OCI-LY3 (cell line): Measurements from ENCODE around the gene REPS1.

Experiments used
- H2AFZ ChIP-seq: fragments of 200-600, 300-600 bp; shearing (Covaris generic); 2 replicates; pipeline ENCODE4 v1.6.0; 2014; ENCODE audit warnings: antibody characterized with exemption, low read depth, low read length
- H3K27ac ChIP-seq: fragments of 200-600, 300-600 bp; sonication (generic); 2 replicates; pipeline ENCODE4 v1.5.1; 2014; ENCODE audit warnings: mild to moderate bottlenecking, low read length, moderate library complexity, mixed read lengths
- H3K27me3 ChIP-seq: fragments of 200-600, 300-600 bp; sonication (generic); 2 replicates; pipeline ENCODE4 v1.6.1; 2014; ENCODE audit warnings: low read depth, low read length, mixed read lengths
- H3K36me3 ChIP-seq: fragments of 200-600, 300-600 bp; sonication (generic); replicated peaks from 2 replicates; pipeline ENCODE3; 2014; ENCODE audit warnings: low read depth, low read length, mixed read lengths
- H3K4me1 ChIP-seq: fragments of 300-600, 200-600 bp; sonication (generic); 2 replicates; pipeline ENCODE4 v1.6.1; 2014; ENCODE audit warnings: low read length, mixed read lengths
- H3K4me2 ChIP-seq: fragments of 200-600, 300-600 bp; sonication (generic); 2 replicates; pipeline ENCODE4 v1.6.1; 2014; ENCODE audit warnings: low read length, mixed read lengths
- H3K4me3 ChIP-seq: fragments of 300-600, 200-600 bp; sonication (generic); 2 replicates; pipeline ENCODE4 v1.5.1; 2014; ENCODE audit warnings: antibody characterized with exemption, mild to moderate bottlenecking, low read length, moderate library complexity
- H3K79me2 ChIP-seq: fragments of 300-600, 200-600 bp; shearing (Covaris generic); 2 replicates; pipeline ENCODE4 v1.6.1; 2014; ENCODE audit warnings: mild to moderate bottlenecking, low read length, mixed read lengths
- H3K9ac ChIP-seq: fragments of 300-600, 200-600 bp; shearing (Covaris generic); 2 replicates; pipeline ENCODE4 v1.6.0; 2014; ENCODE audit warnings: mild to moderate bottlenecking, low read length, moderate library complexity
- H3K9me3 ChIP-seq: fragments of 200-600, 300-600 bp; shearing (Covaris generic); 2 replicates; pipeline ENCODE4 v1.6.1; 2014; ENCODE audit warnings: low read length, mixed read lengths; ENCODE audit not compliant: insufficient read depth
- H4K20me1 ChIP-seq: fragments of 200-600, 300-600 bp; sonication (generic); 2 replicates; pipeline ENCODE4 v1.6.1; 2016; ENCODE audit warnings: low read length, mixed read lengths; ENCODE audit not compliant: insufficient read depth
- EZH2phosphoT487 ChIP-seq: fragments of 200-600 bp; shearing (Covaris generic); IDR thresholded peaks from 2 replicates; pipeline ENCODE4 v1.6.1; 2018; ENCODE audit warnings: antibody characterized with exemption, mixed run types, low read depth
- TF ChIP-seq, protein P1 (sequence below): fragments of 200-600, 300-600 bp; sonication (generic); IDR thresholded peaks from 2 replicates; pipeline ENCODE4 v1.5.1; 2014; ENCODE audit warnings: antibody characterized with exemption, low read length, low read depth

REPS1 gene

DNA sequence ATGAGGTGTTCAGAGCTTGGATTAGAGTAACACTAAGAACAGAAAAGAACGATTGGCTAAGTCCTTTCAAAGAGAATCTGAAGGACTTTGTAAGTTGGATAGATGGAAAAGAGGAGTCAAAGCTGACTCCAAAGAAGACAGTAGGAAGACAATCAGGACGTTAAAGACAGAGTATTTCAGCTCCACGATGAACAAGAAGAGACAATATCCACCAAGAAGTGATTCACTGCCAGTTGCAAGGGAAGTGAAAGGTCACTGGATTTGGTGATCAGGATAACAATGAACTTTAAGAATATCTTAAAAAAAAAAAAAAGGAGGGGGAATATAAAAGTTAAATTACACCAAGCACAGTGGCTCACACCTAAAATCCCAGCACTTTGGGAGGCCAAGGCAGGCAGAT, 17.9 kb downstream of the REPS1 start:
- Histone ChIP-seq H3K36me3 (no peaks in the 10 kb centered on the region), H3K4me2 (no peak overlapping the region), H3K4me1 (no peaks in the 10 kb centered on the region), H3K4me3 (no peak overlapping the region), H3K9ac (no peak overlapping the region), H3K79me2 (peaks cover 88% of the 10 kb centered on the region), H2AFZ (no peak overlapping the region), H3K27me3 (no peaks in the 10 kb centered on the region), H4K20me1 (peaks cover 41% of the 10 kb centered on the region), H3K27ac (no peak overlapping the region), H3K9me3 (no peaks in the 10 kb centered on the region)
- TF ChIP-seq EZH2phosphoT487, result no peak
- TF ChIP-seq, protein P1, sequence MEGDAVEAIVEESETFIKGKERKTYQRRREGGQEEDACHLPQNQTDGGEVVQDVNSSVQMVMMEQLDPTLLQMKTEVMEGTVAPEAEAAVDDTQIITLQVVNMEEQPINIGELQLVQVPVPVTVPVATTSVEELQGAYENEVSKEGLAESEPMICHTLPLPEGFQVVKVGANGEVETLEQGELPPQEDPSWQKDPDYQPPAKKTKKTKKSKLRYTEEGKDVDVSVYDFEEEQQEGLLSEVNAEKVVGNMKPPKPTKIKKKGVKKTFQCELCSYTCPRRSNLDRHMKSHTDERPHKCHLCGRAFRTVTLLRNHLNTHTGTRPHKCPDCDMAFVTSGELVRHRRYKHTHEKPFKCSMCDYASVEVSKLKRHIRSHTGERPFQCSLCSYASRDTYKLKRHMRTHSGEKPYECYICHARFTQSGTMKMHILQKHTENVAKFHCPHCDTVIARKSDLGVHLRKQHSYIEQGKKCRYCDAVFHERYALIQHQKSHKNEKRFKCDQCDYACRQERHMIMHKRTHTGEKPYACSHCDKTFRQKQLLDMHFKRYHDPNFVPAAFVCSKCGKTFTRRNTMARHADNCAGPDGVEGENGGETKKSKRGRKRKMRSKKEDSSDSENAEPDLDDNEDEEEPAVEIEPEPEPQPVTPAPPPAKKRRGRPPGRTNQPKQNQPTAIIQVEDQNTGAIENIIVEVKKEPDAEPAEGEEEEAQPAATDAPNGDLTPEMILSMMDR, result no peak

DNA sequence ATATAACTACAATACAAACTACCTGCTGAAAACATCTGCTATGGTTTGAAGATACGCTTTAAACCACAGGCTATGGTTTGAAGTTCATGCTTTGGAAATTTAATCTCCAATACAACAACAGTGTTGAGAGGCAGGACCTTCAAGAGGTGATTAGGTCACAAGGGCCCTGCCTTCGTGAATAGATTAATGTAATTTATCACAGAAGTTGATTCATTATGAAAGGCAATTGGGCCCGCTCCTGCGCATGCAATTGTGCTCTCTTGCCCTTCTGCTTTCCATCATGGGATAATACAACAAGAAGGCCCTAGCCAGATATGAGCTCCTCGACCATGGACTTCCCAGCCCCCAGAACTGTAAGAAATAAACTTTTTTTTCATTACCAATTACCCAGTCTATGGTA, 21.2 kb downstream of the REPS1 start:
- no peaks in the 10 kb centered on the region for H3K36me3 ChIP-seq
- TF ChIP-seq, protein P1, result no peak
- no peak for TF ChIP-seq EZH2phosphoT487
- no peaks in the 10 kb centered on the region for H3K27me3 ChIP-seq
- peaks cover 77% of the 10 kb centered on the region for H3K79me2 ChIP-seq
- no peaks in the 10 kb centered on the region for H3K9me3 ChIP-seq
- H3K4me3 ChIP-seq, result no peak overlapping the region
- H4K20me1 ChIP-seq, result peaks cover 25% of the 10 kb centered on the region; the same call in 1 of the 2 replicates
- no peak overlapping the region for H2AFZ ChIP-seq
- no peaks in the 10 kb centered on the region for H3K4me1 ChIP-seq
- H3K9ac ChIP-seq, result no peak overlapping the region
- no peak overlapping the region for H3K27ac ChIP-seq
- no peak overlapping the region for H3K4me2 ChIP-seq

DNA sequence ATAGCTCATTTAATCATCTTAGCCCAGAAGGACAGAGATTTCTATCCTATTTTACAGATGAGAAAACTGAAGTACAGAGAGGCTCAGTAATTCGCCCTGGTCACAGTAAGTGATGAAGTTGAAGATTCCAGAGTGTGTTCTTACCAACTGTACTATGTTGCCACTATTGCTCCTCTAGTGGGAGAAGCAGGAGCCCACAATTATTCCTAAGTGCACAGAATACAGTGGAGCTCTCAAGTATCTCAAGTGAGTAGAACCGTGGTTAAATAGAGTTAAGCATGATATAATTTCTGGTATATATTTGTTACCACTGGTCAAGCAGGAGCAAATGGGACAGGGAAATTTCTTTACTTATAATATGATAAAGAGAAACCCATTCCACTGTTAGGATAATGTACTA, 22.1 kb downstream of the REPS1 start:
- H3K9ac ChIP-seq, result no peak overlapping the region
- peaks cover 72% of the 10 kb centered on the region for H3K79me2 ChIP-seq
- H3K4me1 ChIP-seq, result no peaks in the 10 kb centered on the region
- no peak overlapping the region for H3K4me3 ChIP-seq
- no peaks in the 10 kb centered on the region for H3K9me3 ChIP-seq
- H3K27ac ChIP-seq, result no peak overlapping the region
- H3K4me2 ChIP-seq, result no peak overlapping the region
- TF ChIP-seq, protein P1, result no peak
- no peak for TF ChIP-seq EZH2phosphoT487
- H3K27me3 ChIP-seq, result no peaks in the 10 kb centered on the region
- peaks cover 23% of the 10 kb centered on the region; the same call in 1 of the 2 replicates for H4K20me1 ChIP-seq
- no peak overlapping the region for H2AFZ ChIP-seq
- no peaks in the 10 kb centered on the region for H3K36me3 ChIP-seq

DNA sequence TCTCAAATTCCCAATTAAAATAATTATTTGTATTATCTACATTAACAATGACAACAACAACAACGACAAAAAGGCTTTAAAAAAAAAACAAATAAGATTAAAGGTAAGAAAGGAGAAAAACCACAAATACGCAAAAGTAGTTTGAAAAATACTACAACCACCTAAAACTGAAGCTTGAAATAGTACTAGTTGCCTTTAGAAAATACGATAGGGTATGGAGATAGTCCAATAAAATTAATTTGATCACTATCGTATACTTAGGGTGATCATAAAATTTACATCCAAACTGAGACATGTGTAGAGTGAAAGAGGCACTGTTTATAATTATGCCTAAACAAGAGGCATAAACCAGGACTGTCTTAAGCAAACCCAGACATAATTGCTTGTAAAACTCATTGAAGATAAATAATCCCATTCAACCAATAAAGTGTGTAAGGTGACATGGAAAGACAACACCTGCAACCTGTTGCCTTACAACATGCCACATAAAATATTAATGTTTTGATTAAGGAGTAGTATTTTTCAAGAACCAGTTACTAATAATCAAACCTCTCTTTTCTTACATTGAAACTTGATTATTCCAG, 22.7 kb downstream of the REPS1 start:
- no peaks in the 10 kb centered on the region for H3K36me3 ChIP-seq
- H3K9me3 ChIP-seq, result no peaks in the 10 kb centered on the region
- H3K4me3 ChIP-seq, result no peak overlapping the region
- H3K4me2 ChIP-seq, result no peak overlapping the region
- peaks cover 20% of the 10 kb centered on the region; the same call in 1 of the 2 replicates for H4K20me1 ChIP-seq
- no peaks in the 10 kb centered on the region for H3K27me3 ChIP-seq
- no peaks in the 10 kb centered on the region for H3K4me1 ChIP-seq
- no peak overlapping the region for H2AFZ ChIP-seq
- no peak overlapping the region for H3K9ac ChIP-seq
- H3K79me2 ChIP-seq, result peaks cover 68% of the 10 kb centered on the region
- H3K27ac ChIP-seq, result no peak overlapping the region
- TF ChIP-seq EZH2phosphoT487, result no peak
- TF ChIP-seq, protein P1, result no peak
